ENCODE data around the gene ARHGAP22. TPM values are rescaled to one million over a fixed set of nuclear protein-coding genes. Genes with fewer than 3 reads are reported as not detected.

ARHGAP22 gene
- total RNA-seq, 1 experiment from 2014 or later, result 13.5 TPM

DNA sequence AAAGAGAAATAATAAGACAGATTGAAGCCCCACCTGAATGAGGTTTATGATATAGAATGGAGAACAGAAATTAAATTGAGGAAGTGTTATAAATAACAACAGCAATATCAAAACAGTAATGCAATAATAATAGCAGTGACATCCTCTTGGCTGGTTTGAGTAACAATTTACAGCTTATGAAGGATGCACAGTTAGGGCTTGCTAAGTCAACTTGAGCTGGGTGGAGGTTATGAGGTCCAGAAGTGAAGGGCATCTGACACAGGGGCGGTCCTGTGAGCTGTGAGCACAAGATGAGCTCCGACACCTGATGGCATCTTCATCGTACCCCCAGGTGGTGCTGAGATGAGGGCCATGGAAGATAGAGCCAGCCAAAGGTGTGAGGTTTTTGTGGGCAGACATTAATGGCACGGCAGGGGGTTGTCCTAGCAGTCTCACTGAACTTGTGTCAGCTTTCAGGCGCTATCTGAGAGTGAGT, 30.5 kb downstream of the ARHGAP22 start:
- CTCF ChIA-PET, result no interaction called here
- H3K4me1 ChIP-seq, result no peaks in the 10 kb centered on the region

GRCh38 chr10:48573045-48573444, 31.8 kb downstream of the ARHGAP22 start:
- H3K4me3 Mint-ChIP-seq (ENCODE audit: unreplicated experiment), result no peak overlapping the region
- Histone ChIP-seq H3K27me3 (replicated peaks; ENCODE audit: control insufficient read depth, insufficient read depth, low read length) (no peaks in the 10 kb centered on the region; the same call in 1 of the 2 replicates), H3K4me3 (ENCODE audit: low read depth, low read length) (no peak overlapping the region), H3K9me3 (no peaks in the 10 kb centered on the region), H3K36me3 (ENCODE audit: control insufficient read depth, insufficient read depth, low read length) (no peaks in the 10 kb centered on the region), H3K4me1 (no peaks in the 10 kb centered on the region)
- BruUV-seq (replicated peaks), result no TSS peak
- H3K27ac Mint-ChIP-seq (ENCODE audit: unreplicated experiment), result no peak overlapping the region
- no peaks in the 10 kb centered on the region for H3K36me3 Mint-ChIP-seq (ENCODE audit: insufficient read depth, unreplicated experiment)
- CTCF ChIA-PET, result no interaction called here
- DNase-seq, result no peak
- TF ChIP-seq, protein P1, sequence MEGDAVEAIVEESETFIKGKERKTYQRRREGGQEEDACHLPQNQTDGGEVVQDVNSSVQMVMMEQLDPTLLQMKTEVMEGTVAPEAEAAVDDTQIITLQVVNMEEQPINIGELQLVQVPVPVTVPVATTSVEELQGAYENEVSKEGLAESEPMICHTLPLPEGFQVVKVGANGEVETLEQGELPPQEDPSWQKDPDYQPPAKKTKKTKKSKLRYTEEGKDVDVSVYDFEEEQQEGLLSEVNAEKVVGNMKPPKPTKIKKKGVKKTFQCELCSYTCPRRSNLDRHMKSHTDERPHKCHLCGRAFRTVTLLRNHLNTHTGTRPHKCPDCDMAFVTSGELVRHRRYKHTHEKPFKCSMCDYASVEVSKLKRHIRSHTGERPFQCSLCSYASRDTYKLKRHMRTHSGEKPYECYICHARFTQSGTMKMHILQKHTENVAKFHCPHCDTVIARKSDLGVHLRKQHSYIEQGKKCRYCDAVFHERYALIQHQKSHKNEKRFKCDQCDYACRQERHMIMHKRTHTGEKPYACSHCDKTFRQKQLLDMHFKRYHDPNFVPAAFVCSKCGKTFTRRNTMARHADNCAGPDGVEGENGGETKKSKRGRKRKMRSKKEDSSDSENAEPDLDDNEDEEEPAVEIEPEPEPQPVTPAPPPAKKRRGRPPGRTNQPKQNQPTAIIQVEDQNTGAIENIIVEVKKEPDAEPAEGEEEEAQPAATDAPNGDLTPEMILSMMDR (IDR thresholded peaks at IDR 0.05; ENCODE audit: insufficient read depth in 1 of 2, low read depth in 1 of 2, low read length in 1 of 2, severe bottlenecking in 1 of 2, unreplicated experiment in 1 of 2), result no peak
- POLR2A ChIA-PET, result no interaction called here
- no peaks in the 10 kb centered on the region for H3K9me3 Mint-ChIP-seq (ENCODE audit: unreplicated experiment)
- intact Hi-C loops (cut with micrococcal nuclease; ENCODE audit: unreplicated experiment), result no loop called here
- H3K4me1 Mint-ChIP-seq (ENCODE audit: low read depth, unreplicated experiment), result no peaks in the 10 kb centered on the region
- H3K27me3 Mint-ChIP-seq (ENCODE audit: insufficient read depth, unreplicated experiment), result peaks cover under 1% of the 10 kb centered on the region

More for the DNA sequence above, 30.5 kb downstream of the ARHGAP22 start:
- H3K36me3 Mint-ChIP-seq (ENCODE audit: insufficient read depth, unreplicated experiment), result no peaks in the 10 kb centered on the region
- Histone ChIP-seq H3K36me3 (ENCODE audit: control insufficient read depth, insufficient read depth, low read length) (no peaks in the 10 kb centered on the region), H3K9me3 (no peaks in the 10 kb centered on the region), H3K4me3 (ENCODE audit: low read depth, low read length) (no peak overlapping the region), H3K27me3 (replicated peaks; ENCODE audit: control insufficient read depth, insufficient read depth, low read length) (no peaks in the 10 kb centered on the region)
- intact Hi-C loops (cut with micrococcal nuclease; ENCODE audit: unreplicated experiment), result no loop called here
- no peak overlapping the region for H3K4me3 Mint-ChIP-seq (ENCODE audit: unreplicated experiment)
- no peaks in the 10 kb centered on the region for H3K9me3 Mint-ChIP-seq (ENCODE audit: unreplicated experiment)
- POLR2A ChIA-PET, result no interaction called here
- peaks cover 6% of the 10 kb centered on the region for H3K4me1 Mint-ChIP-seq (ENCODE audit: low read depth, unreplicated experiment)
- BruUV-seq (replicated peaks), result no TSS peak
- no peak overlapping the region for H3K27ac Mint-ChIP-seq (ENCODE audit: unreplicated experiment)
- DNase-seq, result no peak
- TF ChIP-seq, protein P1 (IDR thresholded peaks at IDR 0.05; ENCODE audit: insufficient read depth in 1 of 2, low read depth in 1 of 2, low read length in 1 of 2, severe bottlenecking in 1 of 2, unreplicated experiment in 1 of 2), result no peak
- H3K27me3 Mint-ChIP-seq (ENCODE audit: insufficient read depth, unreplicated experiment), result peaks cover 7% of the 10 kb centered on the region

GRCh38 chr10:48572414-48572813, 32.5 kb downstream of the ARHGAP22 start:
- ChIA-PET POLR2A (no interaction called here), CTCF (no interaction called here)
- BruUV-seq (replicated peaks), result no TSS peak
- intact Hi-C loops (cut with micrococcal nuclease; ENCODE audit: unreplicated experiment), result no loop called here
- Mint-ChIP-seq H3K4me1 (ENCODE audit: low read depth, unreplicated experiment) (no peaks in the 10 kb centered on the region), H3K27me3 (ENCODE audit: insufficient read depth, unreplicated experiment) (no peaks in the 10 kb centered on the region), H3K4me3 (ENCODE audit: unreplicated experiment) (no peak overlapping the region), H3K27ac (ENCODE audit: unreplicated experiment) (no peak overlapping the region), H3K9me3 (ENCODE audit: unreplicated experiment) (no peaks in the 10 kb centered on the region), H3K36me3 (ENCODE audit: insufficient read depth, unreplicated experiment) (no peaks in the 10 kb centered on the region)
- Histone ChIP-seq H3K4me1 (no peaks in the 10 kb centered on the region), H3K27me3 (replicated peaks; ENCODE audit: control insufficient read depth, insufficient read depth, low read length) (no peaks in the 10 kb centered on the region; the same call in 1 of the 2 replicates), H3K36me3 (ENCODE audit: control insufficient read depth, insufficient read depth, low read length) (no peaks in the 10 kb centered on the region), H3K4me3 (ENCODE audit: low read depth, low read length) (no peak overlapping the region), H3K9me3 (no peaks in the 10 kb centered on the region)
- DNase-seq, result no peak
- TF ChIP-seq, protein P1 (IDR thresholded peaks at IDR 0.05; ENCODE audit: insufficient read depth in 1 of 2, low read depth in 1 of 2, low read length in 1 of 2, severe bottlenecking in 1 of 2, unreplicated experiment in 1 of 2), result no peak

Data from Caco-2 (cell line).